RWPE1 (cell line): Measurements from ENCODE around the gene LYPD8.
"Not testable (repeated sequence)": the region's sequence is repeated elsewhere in the genome, so short reads cannot be mapped to it uniquely, and the experiment has no call there.

Source experiments
- CTCF ChIA-PET: fragments of 350-600 bp; sonication (Branson Sonifier 250); formaldehyde crosslinking; extraction: SDS; loops from one replicate; lab custom pipeline; 2021; lab: Yijun Ruan, JAX
- POLR2A ChIA-PET: fragments of 400-600 bp; formaldehyde crosslinking; extraction: SDS; loops from one replicate; lab custom pipeline; 2020; ENCODE audit warnings: antibody characterized with exemption; ENCODE audit not compliant: low non-redundant PET; lab: Yijun Ruan, JAX
- DNase-seq: peaks from one replicate; pipeline ENCODE4 v3.0.0; 2012; ENCODE audit warnings: low spot score
- H3K27ac ChIP-seq: fragments of 450-650 bp; 2 replicates; pipeline ENCODE4 v1.5.1; 2017
- CTCF ChIP-seq: fragments of 450-650 bp; conservative IDR thresholded peaks from 2 replicates; pipeline ENCODE4 v1.5.1; 2017; ENCODE audit warnings: low read depth, mild to moderate bottlenecking

The LYPD8 gene

GRCh38 chr1:248793592-248793991 lies 38.0 kb upstream of the LYPD8 start:
- DNase-seq, result no peak
- no peak overlapping the region for H3K27ac ChIP-seq
- CTCF ChIA-PET, result no interaction called here
- POLR2A ChIA-PET, result no interaction called here
- TF ChIP-seq CTCF, result no peak

GRCh38 chr1:248792342-248792741 lies 36.8 kb upstream of the LYPD8 start:
- POLR2A ChIA-PET, result no interaction called here
- no peak for TF ChIP-seq CTCF
- no peak for DNase-seq
- CTCF ChIA-PET, result no interaction called here
- no peak overlapping the region for H3K27ac ChIP-seq

GRCh38 chr1:248791010-248791409 lies 35.5 kb upstream of the LYPD8 start:
- TF ChIP-seq CTCF, result no peak
- CTCF ChIA-PET, result interaction anchor here (0.8 kb wide), 1 partner anchor 10 kb away, joined by 3 read pairs; no protein-coding TSS in a partner anchor
- DNase-seq, result no peak
- POLR2A ChIA-PET, result no interaction called here
- H3K27ac ChIP-seq, result no peak overlapping the region

- TF ChIP-seq CTCF, result no peak
- DNase-seq, result no peak
- CTCF ChIA-PET, result interaction anchor here (0.8 kb wide), 1 partner anchor 9 kb away, joined by 3 read pairs; no protein-coding TSS in a partner anchor
- POLR2A ChIA-PET, result no interaction called here
- no peak overlapping the region for H3K27ac ChIP-seq
Measured at GRCh38 chr1:248790456-248790855, 34.9 kb upstream of the LYPD8 start.

- H3K27ac ChIP-seq, POLR2A ChIA-PET, DNase-seq: not testable (repeated sequence)
- CTCF ChIA-PET, result interaction anchor here (0.5 to 0.6 kb wide), 2 partner anchors 32 to 117 kb away, joined by 3 to 5 read pairs; no protein-coding TSS in a partner anchor
Measured at GRCh38 chr1:248789337-248789736, 33.8 kb upstream of the LYPD8 start.

- CTCF ChIA-PET, result no interaction called here
- H3K27ac ChIP-seq, result no peak overlapping the region
- no peak for DNase-seq
- POLR2A ChIA-PET, result no interaction called here
- TF ChIP-seq CTCF, result no peak
Measured at GRCh38 chr1:248788327-248788726, 32.8 kb upstream of the LYPD8 start.

- no peak overlapping the region for H3K27ac ChIP-seq
- ChIA-PET CTCF (no interaction called here), POLR2A (no interaction called here)
- no peak for DNase-seq
- no peak for TF ChIP-seq CTCF
Measured at GRCh38 chr1:248787430-248787829, 31.9 kb upstream of the LYPD8 start.
